Measurements from ENCODE around the gene GLI3.

Gene GLI3

DNA sequence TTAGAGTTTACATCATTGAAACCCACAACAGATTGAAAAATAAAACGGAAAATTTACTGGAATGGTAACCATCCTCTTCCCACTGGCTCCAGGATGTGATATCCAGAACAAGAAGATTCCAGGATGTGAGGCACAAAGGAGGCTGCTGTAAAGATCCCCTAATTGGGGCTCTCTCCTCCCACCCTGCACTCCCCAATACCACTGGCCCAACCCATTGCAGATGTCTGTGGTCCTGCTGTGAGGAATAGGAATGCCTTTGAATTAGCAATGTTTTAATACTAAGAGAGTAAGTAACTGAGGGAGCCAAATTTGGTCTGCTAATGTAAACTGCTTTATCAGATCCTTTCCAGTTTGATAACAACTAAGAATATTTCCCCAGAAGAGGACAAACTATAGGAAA, 308.2 kb downstream of the GLI3 start:
- DNase-seq (ENCODE audit: low spot score), result no peak

GRCh38 chr7:41928166-41928565, 308.8 kb downstream of the GLI3 start:
- no peak for DNase-seq (ENCODE audit: low spot score)

DNA sequence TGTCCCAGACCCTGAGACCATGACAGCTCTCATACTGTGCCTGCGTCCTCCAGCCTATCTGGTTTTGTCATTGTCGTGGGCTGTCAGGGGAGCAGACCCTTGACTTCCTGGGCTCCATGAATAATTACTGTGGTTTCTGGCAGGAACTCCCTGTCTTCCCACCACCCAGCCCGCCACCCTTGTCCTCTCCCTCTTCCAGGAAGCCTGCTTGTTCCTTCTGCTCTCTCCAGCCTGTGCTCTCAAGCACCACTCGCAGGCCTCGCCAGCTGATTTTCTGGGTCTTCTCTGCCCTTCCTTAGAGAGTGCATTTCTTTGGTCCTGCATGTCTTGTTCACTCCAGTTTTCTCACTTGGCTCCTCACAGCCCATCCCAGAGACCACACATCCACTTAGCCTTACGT, 309.6 kb downstream of the GLI3 start:
- no peak for DNase-seq (ENCODE audit: low spot score)

GRCh38 chr7:41925946-41926345, 311.1 kb downstream of the GLI3 start:
- no peak for DNase-seq (ENCODE audit: low spot score)

DNA sequence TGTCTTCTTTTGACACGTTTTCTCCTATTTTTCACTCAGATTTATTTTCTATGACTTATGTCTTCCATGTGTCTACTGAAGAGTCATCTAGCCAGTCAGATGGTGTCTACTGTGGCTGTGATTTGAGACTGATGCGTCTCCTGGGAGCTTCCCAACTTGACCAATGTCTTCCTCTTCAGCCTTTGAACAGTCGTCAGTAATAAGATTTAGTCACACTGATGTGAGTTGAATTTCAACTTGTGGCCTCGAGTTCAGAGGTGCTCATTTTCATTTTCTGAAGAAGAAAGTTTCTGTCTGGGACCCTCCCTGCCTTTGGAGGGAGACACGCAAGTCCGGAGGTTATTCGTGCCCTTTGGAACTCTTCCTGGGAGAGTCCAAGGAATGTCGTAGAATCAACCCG, 312.2 kb downstream of the GLI3 start:
- no peak for DNase-seq (ENCODE audit: low spot score)

DNA sequence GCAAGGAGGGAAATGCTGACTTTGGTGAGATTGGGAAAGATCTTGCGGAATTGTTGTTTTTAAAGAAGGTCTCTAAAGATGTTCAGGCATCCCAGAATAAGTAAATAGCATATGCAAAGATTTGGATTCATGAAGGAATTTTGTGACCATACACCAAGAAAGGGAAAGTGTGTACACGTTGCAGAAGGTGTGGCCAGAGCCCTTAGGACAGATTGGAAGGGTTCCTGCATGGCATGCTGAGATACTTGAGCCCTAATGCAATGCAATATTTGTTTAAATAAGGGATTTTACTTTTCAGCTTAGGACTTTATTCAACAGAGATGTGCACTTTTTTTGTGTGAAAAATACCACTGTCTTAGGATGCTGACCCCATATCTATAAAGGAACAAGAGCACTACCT, 314.6 kb downstream of the GLI3 start:
- no peak for DNase-seq (ENCODE audit: low spot score)

- no peak for DNase-seq (ENCODE audit: low spot score)
Observed at GRCh38 chr7:41921453-41921981, 315.5 kb downstream of the GLI3 start.

GRCh38 chr7:41918597-41918996, 318.4 kb downstream of the GLI3 start:
- DNase-seq (ENCODE audit: low spot score), result no peak

DNA sequence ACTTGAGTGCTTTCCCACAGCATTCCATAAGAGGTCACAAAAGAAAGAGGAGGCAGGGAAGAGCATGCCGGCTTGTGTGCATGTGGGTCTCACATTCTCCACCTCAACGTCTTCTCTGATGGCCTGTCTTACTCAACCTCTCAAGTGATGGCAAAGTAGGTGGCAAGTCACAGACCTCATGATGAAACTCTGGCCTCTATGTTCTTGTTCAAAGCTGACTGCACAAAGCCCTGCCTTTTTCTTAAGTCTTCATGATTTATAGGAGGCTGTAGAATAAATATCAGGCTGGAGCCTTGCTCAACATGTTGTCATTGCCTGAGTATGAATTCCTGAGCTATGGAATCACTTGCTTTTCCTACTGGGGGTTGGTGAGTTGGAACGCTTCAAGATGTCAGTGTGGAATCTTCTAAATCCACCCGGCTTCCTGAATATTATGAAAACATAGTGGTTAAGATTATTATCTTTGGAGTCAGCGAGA, 320.5 kb downstream of the GLI3 start:
- DNase-seq (ENCODE audit: low spot score), result no peak

- no peak for DNase-seq (ENCODE audit: low spot score)
Observed at GRCh38 chr7:41915871-41916270, 321.1 kb downstream of the GLI3 start.

- DNase-seq (ENCODE audit: low spot score), result no peak
Observed at GRCh38 chr7:41912851-41913567, 324.0 kb downstream of the GLI3 start.

GRCh38 chr7:41912426-41912825, 324.6 kb downstream of the GLI3 start:
- no peak for DNase-seq (ENCODE audit: low spot score)

DNA sequence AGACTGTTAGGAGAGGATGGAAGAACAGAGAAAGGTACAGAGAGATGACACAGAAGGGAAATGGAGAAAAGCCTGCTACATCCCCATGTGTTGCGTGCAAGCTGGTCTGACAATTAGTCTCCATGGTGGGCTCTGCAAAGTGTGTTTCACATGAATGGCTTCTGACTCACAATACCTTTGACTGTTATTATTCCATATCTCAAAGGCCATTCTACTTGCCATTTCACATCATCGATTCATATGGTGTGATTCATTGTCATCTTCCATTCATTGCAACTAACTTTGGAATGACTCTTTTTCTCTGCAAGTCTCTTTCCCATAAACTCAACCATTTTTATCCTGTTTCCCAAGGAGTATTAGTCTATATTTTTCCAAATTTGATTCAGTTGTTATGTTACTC, 325.2 kb downstream of the GLI3 start:
- DNase-seq (ENCODE audit: low spot score), result no peak

Data from putamen (tissue), 1 donor.